ENCODE results near the gene EIF2AK3. TPM values are rescaled to one million over a fixed set of nuclear protein-coding genes. Genes with fewer than 3 reads are reported as not detected.

The EIF2AK3 gene
- total RNA-seq, 1 donor from 2014 or later: 8.2 TPM

DNA sequence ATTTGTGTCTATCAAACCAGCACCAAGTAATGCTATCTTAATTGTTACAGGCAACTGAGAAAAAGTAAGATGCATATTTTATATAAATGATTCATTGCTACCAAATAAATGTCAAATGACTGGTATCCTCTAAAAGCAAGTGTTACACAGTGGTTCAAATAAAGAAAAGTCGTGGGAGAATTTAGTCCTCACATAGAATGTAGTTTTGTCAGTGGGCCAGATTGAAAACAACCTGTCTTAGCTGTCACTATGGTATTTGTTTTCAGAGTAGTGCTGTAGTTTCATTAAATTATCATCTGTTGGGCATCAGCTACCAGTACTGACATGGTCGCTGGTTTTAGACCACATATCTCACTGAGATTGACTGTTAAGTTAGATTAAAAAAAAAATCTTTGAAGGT, 10.2 kb upstream of the EIF2AK3 start:
- Histone ChIP-seq H3K27ac (replicated peaks) (no peak overlapping the region), H3K36me3 (no peaks in the 10 kb centered on the region), H3K27me3 (ENCODE audit: low read depth) (no peaks in the 10 kb centered on the region), H3K9me3 (replicated peaks) (peaks cover 3% of the 10 kb centered on the region), H3K4me3 (no peak overlapping the region), H3K4me1 (no peaks in the 10 kb centered on the region)
- no peak for DNase-seq
- intact Hi-C loops (cut with micrococcal nuclease): no loop called here
- TF ChIP-seq CTCF (IDR thresholded peaks at IDR 0.05; ENCODE audit: borderline replicate concordance): no peak

DNA sequence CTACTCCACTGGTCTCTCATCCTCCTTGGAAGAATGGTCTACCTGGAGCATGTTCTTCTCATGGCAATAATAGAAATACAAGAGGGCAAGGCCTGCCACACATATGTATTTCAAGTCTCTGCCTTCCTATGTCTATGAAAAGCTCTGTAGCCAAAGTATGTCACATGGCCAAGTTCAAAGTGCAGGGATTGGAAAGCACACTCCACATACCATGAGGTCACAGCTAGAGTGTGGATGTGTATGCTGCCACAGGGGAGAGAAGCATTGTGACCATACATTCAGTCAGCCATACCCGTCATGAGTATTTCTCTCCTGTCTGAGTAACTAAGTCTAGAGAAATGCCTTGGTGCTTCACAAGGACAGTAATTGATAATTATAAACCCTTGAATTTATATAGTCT, 8.8 kb upstream of the EIF2AK3 start:
- TF ChIP-seq CTCF (IDR thresholded peaks at IDR 0.05; ENCODE audit: borderline replicate concordance): no peak
- Histone ChIP-seq H3K27me3 (ENCODE audit: low read depth) (no peaks in the 10 kb centered on the region), H3K36me3 (no peaks in the 10 kb centered on the region), H3K9me3 (replicated peaks) (peaks cover 3% of the 10 kb centered on the region), H3K4me1 (no peaks in the 10 kb centered on the region), H3K27ac (replicated peaks) (no peak overlapping the region), H3K4me3 (no peak overlapping the region)
- DNase-seq: no peak
- intact Hi-C loops (cut with micrococcal nuclease): no loop called here

GRCh38 chr2:88632569-88632968, 5.3 kb upstream of the EIF2AK3 start:
- DNase-seq: no peak
- Histone ChIP-seq H3K27ac (replicated peaks) (no peak overlapping the region), H3K36me3 (no peaks in the 10 kb centered on the region), H3K27me3 (ENCODE audit: low read depth) (no peaks in the 10 kb centered on the region), H3K9me3 (replicated peaks) (no peaks in the 10 kb centered on the region), H3K4me3 (no peak overlapping the region), H3K4me1 (peaks cover 7% of the 10 kb centered on the region)
- no peak for TF ChIP-seq CTCF (IDR thresholded peaks at IDR 0.05; ENCODE audit: borderline replicate concordance)
- intact Hi-C loops (cut with micrococcal nuclease): no loop called here

DNA sequence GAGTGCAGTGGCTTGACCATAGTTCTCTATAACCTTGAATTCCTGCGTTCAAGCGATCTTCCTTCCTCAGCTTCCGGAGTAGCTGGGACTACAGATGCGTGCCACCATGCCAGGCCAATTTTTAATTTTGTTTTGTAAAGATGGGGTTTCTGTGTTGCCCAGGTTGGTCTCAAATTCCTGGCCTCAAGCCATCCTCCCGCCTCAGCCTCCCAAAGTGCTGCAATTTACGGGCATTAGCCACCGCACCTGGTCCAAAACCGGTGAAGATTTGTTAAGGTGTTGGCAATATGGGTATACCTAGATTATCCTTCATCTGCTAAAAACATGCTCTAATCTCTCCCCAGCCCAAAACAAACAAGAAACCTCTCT, 1.3 kb upstream of the EIF2AK3 start:
- DNase-seq: no peak
- Histone ChIP-seq H3K27me3 (ENCODE audit: low read depth) (no peaks in the 10 kb centered on the region), H3K9me3 (replicated peaks) (no peaks in the 10 kb centered on the region), H3K27ac (replicated peaks) (peak overlapping the region; percentile 96), H3K4me1 (peaks cover 43% of the 10 kb centered on the region), H3K36me3 (no peaks in the 10 kb centered on the region), H3K4me3 (peak overlapping the region; percentile 96)
- TF ChIP-seq CTCF (IDR thresholded peaks at IDR 0.05; ENCODE audit: borderline replicate concordance): no peak
- intact Hi-C loops (cut with micrococcal nuclease): no loop called here

- H3K4me1 ChIP-seq: peaks cover 46% of the 10 kb centered on the region
- DNase-seq: peak; percentile 91
- peak overlapping the region; percentile 96 for H3K27ac ChIP-seq (replicated peaks)
- no peaks in the 10 kb centered on the region for H3K9me3 ChIP-seq (replicated peaks)
- peak overlapping the region; percentile 96 for H3K4me3 ChIP-seq
- no peaks in the 10 kb centered on the region for H3K27me3 ChIP-seq (ENCODE audit: low read depth)
- intact Hi-C loops (cut with micrococcal nuclease): no loop called here
- no peaks in the 10 kb centered on the region for H3K36me3 ChIP-seq
- TF ChIP-seq CTCF (IDR thresholded peaks at IDR 0.05; ENCODE audit: borderline replicate concordance): no peak
These were observed 749 bp upstream of the EIF2AK3 start for GRCh38 chr2:88627856-88628570.
